H1 (cell line): ENCODE data around the gene TOMM6. TPM values are rescaled to one million over a fixed set of nuclear protein-coding genes. Genes with fewer than 3 reads are reported as not detected.
"Not testable (repeated sequence)": the region's sequence is repeated elsewhere in the genome, so short reads cannot be mapped to it uniquely, and the experiment has no call there.

Experiments used
- CTCF ChIA-PET: fragments of 300-600 bp; sonication (Branson Sonifier 250); formaldehyde crosslinking; loops from one replicate; lab custom pipeline; 2021; ENCODE audit not compliant: partially characterized antibody; lab: Charles Lee
- POLR2A ChIA-PET: fragments of 300-600 bp; sonication (Branson Sonifier 250); formaldehyde crosslinking; loops from one replicate; lab custom pipeline; 2021; ENCODE audit warnings: inconsistent platforms; ENCODE audit not compliant: partially characterized antibody; lab: Charles Lee
- DNase-seq, 2 experiments: peaks; one replicate each; pipeline versions ENCODE4 v3.0.0 to v3.0.0-alpha.2; 2010 to 2022; ENCODE audit warnings: low spot score in 2 of 2, low read depth in 1 of 2, mixed read lengths in 1 of 2
- FAIRE-seq: peaks from 2 replicates; lab custom pipeline; 2011; peaks lifted over from hg19 to GRCh38; lab: Jason Lieb, UNC
- H2AFZ ChIP-seq: 2 replicates; pipeline ENCODE4 v1.8.1; 2012; ENCODE audit warnings: low read length, inconsistent platforms
- H2AK5ac ChIP-seq: 2 replicates; pipeline ENCODE4 v1.6.1; 2013; ENCODE audit warnings: low read depth, low read length
- H2BK120ac ChIP-seq: replicated peaks from 2 replicates; pipeline ENCODE3; 2013; ENCODE audit warnings: low read depth, low read length, inconsistent platforms
- H2BK12ac ChIP-seq: 2 replicates; pipeline ENCODE4 v1.6.1; 2013; ENCODE audit warnings: low read depth, low read length
- H2BK15ac ChIP-seq: 2 replicates; pipeline ENCODE4 v1.6.1; 2013; ENCODE audit warnings: low read length
- H2BK20ac ChIP-seq: 2 replicates; pipeline ENCODE4 v1.6.1; 2013; ENCODE audit warnings: low read length
- H2BK5ac ChIP-seq: 2 replicates; pipeline ENCODE4 v1.6.1; 2013; ENCODE audit warnings: low read depth, low read length
- H3K14ac ChIP-seq: 2 replicates; pipeline ENCODE4 v1.6.1; 2013; ENCODE audit warnings: inconsistent platforms; ENCODE audit not compliant: insufficient read length
- H3K18ac ChIP-seq: 2 replicates; pipeline ENCODE4 v1.6.1; 2013; ENCODE audit warnings: low read length; ENCODE audit errors: extremely low read depth
- H3K23ac ChIP-seq: 2 replicates; pipeline ENCODE4 v1.6.1; 2013; ENCODE audit warnings: inconsistent platforms; ENCODE audit not compliant: insufficient read length
- H3K23me2 ChIP-seq: 2 replicates; pipeline ENCODE4 v1.6.1; 2013; ENCODE audit warnings: low read depth, low read length
- H3K27ac ChIP-seq: 2 replicates; pipeline ENCODE4 v1.6.1; 2011; ENCODE audit warnings: low read depth, low read length, inconsistent platforms
- H3K27me3 ChIP-seq, 4 experiments: replicated peaks in 1 of 4; 1 replicate in 1 of 4; 2 replicates in 3 of 4; pipeline versions ENCODE4 v1.6.1 to v1.8.1; 2011 to 2013; ENCODE audit warnings: low read length in 3 of 4, mild to moderate bottlenecking in 3 of 4, inconsistent platforms in 2 of 4, mixed read lengths in 2 of 4, moderate library complexity in 1 of 4; ENCODE audit not compliant: control insufficient read depth in 3 of 4, insufficient read depth in 3 of 4; ENCODE audit errors: extremely low read depth in 1 of 4
- H3K36me3 ChIP-seq, 4 experiments: 2 replicates each; pipeline versions ENCODE4 v1.6.1 to v1.8.1; 2011 to 2013; ENCODE audit warnings: mild to moderate bottlenecking in 4 of 4, low read length in 3 of 4, moderate library complexity in 2 of 4, control low read depth in 1 of 4, inconsistent platforms in 1 of 4; ENCODE audit not compliant: insufficient read depth in 4 of 4, control insufficient read depth in 2 of 4
- H3K4ac ChIP-seq: replicated peaks from 2 replicates; pipeline ENCODE3; 2013; ENCODE audit warnings: low read length, low read depth, mixed read lengths, inconsistent platforms; ENCODE audit not compliant: insufficient read length
- H3K4me1 ChIP-seq, 4 experiments: replicated peaks in 1 of 4; 1 replicate in 1 of 4; 2 replicates in 3 of 4; pipeline versions ENCODE4 v1.6.1 to v1.8.1; 2011 to 2013; ENCODE audit warnings: low read length in 3 of 4, inconsistent platforms in 2 of 4, mixed read lengths in 1 of 4; ENCODE audit not compliant: insufficient read depth in 4 of 4, control insufficient read depth in 3 of 4
- H3K4me2 ChIP-seq, 2 experiments: 2 replicates each; pipeline versions ENCODE4 v1.6.1 to v1.8.1; 2011 to 2013; ENCODE audit warnings: low read depth in 2 of 2, low read length in 2 of 2, control low read depth in 1 of 2, inconsistent platforms in 1 of 2, mild to moderate bottlenecking in 1 of 2; ENCODE audit not compliant: insufficient read depth in 1 of 2
- H3K4me3 ChIP-seq, 4 experiments: fragments of 200-600, 300-600 bp in 1 of 4; sonication (generic), shearing (Covaris generic), sonication (Bioruptor Twin) in 1 of 4; 2 replicates each; pipeline versions ENCODE4 v1.5.1 to v1.8.1; 2011 to 2016; ENCODE audit warnings: low read length in 4 of 4, low read depth in 3 of 4, control low read depth in 2 of 4, inconsistent platforms in 2 of 4, mild to moderate bottlenecking in 2 of 4, mixed read lengths in 1 of 4, moderate library complexity in 1 of 4; ENCODE audit not compliant: insufficient read depth in 2 of 4; ENCODE audit errors: extremely low read depth in 1 of 4
- H3K56ac ChIP-seq: replicated peaks from 2 replicates; pipeline ENCODE3; 2013; ENCODE audit warnings: low read depth, mild to moderate bottlenecking, mixed read lengths, low read length, inconsistent platforms; ENCODE audit not compliant: insufficient read length
- H3K79me1 ChIP-seq: 2 replicates; pipeline ENCODE4 v1.6.1; 2013; ENCODE audit warnings: low read depth, low read length, control low read depth
- H3K79me2 ChIP-seq, 2 experiments: 2 replicates each; pipeline versions ENCODE4 v1.6.1 to v1.8.1; 2012 to 2013; ENCODE audit warnings: low read length in 2 of 2, mild to moderate bottlenecking in 2 of 2, inconsistent platforms in 1 of 2; ENCODE audit not compliant: insufficient read depth in 2 of 2, control insufficient read depth in 1 of 2
- H3K9ac ChIP-seq, 4 experiments: replicated peaks in 1 of 4; 1 replicate in 1 of 4; 2 replicates in 3 of 4; pipeline versions ENCODE4 v1.6.1 to v1.8.1; 2011 to 2013; ENCODE audit warnings: low read depth in 3 of 4, low read length in 3 of 4, control low read depth in 2 of 4, mild to moderate bottlenecking in 2 of 4, moderate library complexity in 2 of 4, inconsistent platforms in 1 of 4; ENCODE audit errors: extremely low read depth in 1 of 4
- H3K9me3 ChIP-seq, 2 experiments: 2 replicates each; pipeline versions ENCODE4 v1.6.1 to v1.8.1; 2012 to 2013; ENCODE audit warnings: mild to moderate bottlenecking in 2 of 2, moderate library complexity in 2 of 2, control low read depth in 1 of 2, inconsistent platforms in 1 of 2, low read depth in 1 of 2, low read length in 1 of 2, mixed read lengths in 1 of 2; ENCODE audit not compliant: insufficient read depth in 2 of 2
- H4K20me1 ChIP-seq, 2 experiments: replicated peaks in 1 of 2; 2 replicates each; pipeline versions ENCODE3 to v1.8.1; 2011 to 2013; ENCODE audit warnings: inconsistent platforms in 2 of 2, low read length in 2 of 2, mild to moderate bottlenecking in 1 of 2; ENCODE audit not compliant: insufficient read depth in 2 of 2, control insufficient read depth in 1 of 2
- H4K5ac ChIP-seq: 2 replicates; pipeline ENCODE4 v1.6.1; 2013; ENCODE audit warnings: low read length, low read depth, mixed read lengths, inconsistent platforms; ENCODE audit not compliant: insufficient read length
- H4K8ac ChIP-seq: 2 replicates; pipeline ENCODE4 v1.8.0; 2013; ENCODE audit warnings: mild to moderate bottlenecking, moderate library complexity, low read length, inconsistent platforms; ENCODE audit not compliant: insufficient read depth; ENCODE audit errors: extremely low read depth
- H4K91ac ChIP-seq: replicated peaks from 2 replicates; pipeline ENCODE3; 2013; ENCODE audit warnings: low read length, mixed read lengths, inconsistent platforms; ENCODE audit not compliant: insufficient read length
- WGBS, 2 experiments: shearing (Covaris generic) in 1 of 2; methylation state at CpG; one replicate each; pipeline versions ENCODE4 v1.1.6 to v1.1.7; 2013 to 2015; ENCODE audit warnings: low lambda C conversion rate in 2 of 2, mixed read lengths in 2 of 2, inconsistent platforms in 1 of 2, low coverage in 1 of 2, missing lambda C conversion rate in 1 of 2; ENCODE audit not compliant: insufficient replicate concordance in 2 of 2, insufficient coverage in 1 of 2, insufficient read length in 1 of 2; ENCODE audit errors: extremely low coverage in 1 of 2, missing lambda C conversion rate in 1 of 2; 5-methylcytosine and 5-hydroxymethylcytosine counted together
- polyA plus RNA-seq, 7 experiments: library from polyadenylated mRNA; depleted of rRNA in 3 of 7; stranded (reverse) in 5 of 7; unstranded in 2 of 7; fragments of >200 nt in 5 of 7; fragments of 200-250 nt in 2 of 7; gene quantifications; 1 replicate in 5 of 7; 2 replicates in 1 of 7; 4 replicates in 1 of 7; pipeline versions ENCODE4 v1.2.1 to v1.2.3, GENCODE V29; 2011 to 2013; ENCODE audit warnings: missing spikeins in 2 of 7, mixed read lengths in 2 of 7
- total RNA-seq: library from RNA; stranded (reverse); fragmentation: NEBNext Ultra II Directional; extraction: Animal tissue kit (Norgen Biotek cat#: 25700); gene quantifications from 2 replicates; pipeline ENCODE4 v1.2.1, GENCODE V29; 2021

Gene TOMM6
- total and polyA plus RNA-seq, 2 of the 8 experiments (the other 6 are each of a cell fraction or from before 2014, with no cell fraction given) = 228 to 560 TPM

GRCh38 chr6:41766043-41766664 lies 21.3 kb upstream of the TOMM6 start:
- CTCF ChIA-PET = interaction anchor here (0.5 to 5.2 kb wide), 4 partner anchors 10 to 278 kb away, joined by 3 to 37 read pairs (median 4); no protein-coding TSS in a partner anchor
- H3K4ac ChIP-seq, H4K5ac ChIP-seq, H3K56ac ChIP-seq, H4K20me1 ChIP-seq, H2BK15ac ChIP-seq, H2BK5ac ChIP-seq, H4K91ac ChIP-seq, H3K4me3 ChIP-seq, H2BK120ac ChIP-seq, H3K23ac ChIP-seq, H2AK5ac ChIP-seq, H3K79me2 ChIP-seq, DNase-seq, H3K9me3 ChIP-seq, H3K14ac ChIP-seq, H2AFZ ChIP-seq, H3K79me1 ChIP-seq, H3K27me3 ChIP-seq, H2BK12ac ChIP-seq, H3K18ac ChIP-seq, H3K4me2 ChIP-seq, H3K23me2 ChIP-seq, H3K4me1 ChIP-seq, H3K27ac ChIP-seq, H3K9ac ChIP-seq, FAIRE-seq, H3K36me3 ChIP-seq, H4K8ac ChIP-seq, H2BK20ac ChIP-seq: not testable (repeated sequence)
- 91% methylated on average over 4 of the region's 4 CpGs; no CpG with 5 or more reads in 1 of the 2 experiments for WGBS, 2 experiments
- POLR2A ChIA-PET = interaction anchor here (0.7 to 1.4 kb wide), 2 partner anchors 12 to 285 kb away, joined by 3 read pairs; partner anchors contain the start of gene TAF8
